ENCODE results near the gene TMEM161A. TPM values are rescaled to one million over a fixed set of nuclear protein-coding genes. Genes with fewer than 3 reads are reported as not detected.

TMEM161A gene
- total RNA-seq, 1 donor from 2014 or later, result 27.1 TPM

GRCh38 chr19:19098084-19098702 lies 40.1 kb downstream of the TMEM161A start:
- Mint-ChIP-seq H3K27me3 (ENCODE audit: low read depth) (no peaks in the 10 kb centered on the region), H3K9me3 (ENCODE audit: low read depth) (no peaks in the 10 kb centered on the region), H3K36me3 (ENCODE audit: low read depth) (peaks cover 4% of the 10 kb centered on the region), H3K4me1 (ENCODE audit: low read depth) (no peaks in the 10 kb centered on the region), H3K4me3 (ENCODE audit: unreplicated experiment) (no peak overlapping the region), H3K27ac (ENCODE audit: unreplicated experiment) (no peak overlapping the region)
- no peak for TF ChIP-seq CTCF (IDR thresholded peaks at IDR 0.05)
- DNase-seq (ENCODE audit: low spot score), result no peak

- Mint-ChIP-seq H3K27ac (ENCODE audit: unreplicated experiment) (no peak overlapping the region), H3K4me3 (ENCODE audit: unreplicated experiment) (no peak overlapping the region)
Observed at GRCh38 chr19:19096641-19097627, 41.3 kb downstream of the TMEM161A start.

GRCh38 chr19:19095691-19096090 lies 42.6 kb downstream of the TMEM161A start:
- no peak for DNase-seq (ENCODE audit: low spot score)
- Mint-ChIP-seq H3K27ac (ENCODE audit: unreplicated experiment) (no peak overlapping the region), H3K36me3 (ENCODE audit: low read depth) (peaks cover 4% of the 10 kb centered on the region), H3K4me1 (ENCODE audit: low read depth) (no peaks in the 10 kb centered on the region), H3K27me3 (ENCODE audit: low read depth) (no peaks in the 10 kb centered on the region), H3K4me3 (ENCODE audit: unreplicated experiment) (no peak overlapping the region), H3K9me3 (ENCODE audit: low read depth) (no peaks in the 10 kb centered on the region)
- no peak for TF ChIP-seq CTCF (IDR thresholded peaks at IDR 0.05)

More at GRCh38 chr19:19096641-19097627, 41.3 kb downstream of the TMEM161A start:
- Mint-ChIP-seq H3K4me1 (ENCODE audit: low read depth) (no peaks in the 10 kb centered on the region), H3K9me3 (ENCODE audit: low read depth) (no peaks in the 10 kb centered on the region), H3K27me3 (ENCODE audit: low read depth) (no peaks in the 10 kb centered on the region), H3K36me3 (ENCODE audit: low read depth) (peaks cover 4% of the 10 kb centered on the region)
- no peak for TF ChIP-seq CTCF (IDR thresholded peaks at IDR 0.05)
- no peak for DNase-seq (ENCODE audit: low spot score)

- Mint-ChIP-seq H3K36me3 (ENCODE audit: low read depth) (no peaks in the 10 kb centered on the region), H3K9me3 (ENCODE audit: low read depth) (no peaks in the 10 kb centered on the region), H3K4me3 (ENCODE audit: unreplicated experiment) (no peak overlapping the region), H3K27ac (ENCODE audit: unreplicated experiment) (no peak overlapping the region), H3K27me3 (ENCODE audit: low read depth) (no peaks in the 10 kb centered on the region), H3K4me1 (ENCODE audit: low read depth) (no peaks in the 10 kb centered on the region)
- no peak for TF ChIP-seq CTCF (IDR thresholded peaks at IDR 0.05)
- DNase-seq (ENCODE audit: low spot score), result no peak
Observed at GRCh38 chr19:19094513-19094912, 43.8 kb downstream of the TMEM161A start.

- Mint-ChIP-seq H3K4me1 (ENCODE audit: low read depth) (no peaks in the 10 kb centered on the region), H3K27me3 (ENCODE audit: low read depth) (no peaks in the 10 kb centered on the region), H3K4me3 (ENCODE audit: unreplicated experiment) (no peak overlapping the region), H3K27ac (ENCODE audit: unreplicated experiment) (no peak overlapping the region), H3K36me3 (ENCODE audit: low read depth) (no peaks in the 10 kb centered on the region), H3K9me3 (ENCODE audit: low read depth) (no peaks in the 10 kb centered on the region)
- no peak for TF ChIP-seq CTCF (IDR thresholded peaks at IDR 0.05)
- no peak for DNase-seq (ENCODE audit: low spot score)
Observed at GRCh38 chr19:19087676-19088075, 50.6 kb downstream of the TMEM161A start.

All from chondrocyte (in vitro differentiated cells).